GM12872 (cell line): ENCODE results near the gene ZNF692.

Source experiments
- TF ChIP-seq, protein P1 (sequence below): IDR thresholded peaks from 3 replicates; pipeline ENCODE4 v1.5.1; 2011; ENCODE audit warnings: low read depth, mild to moderate bottlenecking, low read length, moderate library complexity; ENCODE audit not compliant: insufficient read depth

ZNF692 gene

DNA sequence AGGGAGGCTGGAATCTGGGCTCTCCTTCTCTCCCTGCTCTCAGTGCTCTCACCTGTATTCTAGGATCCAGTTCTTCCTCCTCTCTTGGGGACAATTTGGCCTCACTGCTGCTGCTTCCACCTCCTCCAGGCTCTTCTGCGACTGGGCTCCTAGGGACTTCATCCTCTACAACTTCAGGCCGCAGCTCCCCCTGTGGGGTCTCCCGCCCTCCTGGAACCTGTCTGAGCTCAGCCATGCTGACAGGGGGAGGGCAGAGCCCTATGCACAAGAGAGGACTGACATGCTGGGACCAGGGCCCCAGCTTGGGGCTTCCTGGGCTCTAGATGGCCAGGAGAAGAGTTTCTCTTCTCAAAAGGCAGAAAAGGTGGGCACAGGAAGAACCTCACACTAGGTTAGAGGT is 34.2 kb downstream of the ZNF692 start:
- TF ChIP-seq, protein P1, sequence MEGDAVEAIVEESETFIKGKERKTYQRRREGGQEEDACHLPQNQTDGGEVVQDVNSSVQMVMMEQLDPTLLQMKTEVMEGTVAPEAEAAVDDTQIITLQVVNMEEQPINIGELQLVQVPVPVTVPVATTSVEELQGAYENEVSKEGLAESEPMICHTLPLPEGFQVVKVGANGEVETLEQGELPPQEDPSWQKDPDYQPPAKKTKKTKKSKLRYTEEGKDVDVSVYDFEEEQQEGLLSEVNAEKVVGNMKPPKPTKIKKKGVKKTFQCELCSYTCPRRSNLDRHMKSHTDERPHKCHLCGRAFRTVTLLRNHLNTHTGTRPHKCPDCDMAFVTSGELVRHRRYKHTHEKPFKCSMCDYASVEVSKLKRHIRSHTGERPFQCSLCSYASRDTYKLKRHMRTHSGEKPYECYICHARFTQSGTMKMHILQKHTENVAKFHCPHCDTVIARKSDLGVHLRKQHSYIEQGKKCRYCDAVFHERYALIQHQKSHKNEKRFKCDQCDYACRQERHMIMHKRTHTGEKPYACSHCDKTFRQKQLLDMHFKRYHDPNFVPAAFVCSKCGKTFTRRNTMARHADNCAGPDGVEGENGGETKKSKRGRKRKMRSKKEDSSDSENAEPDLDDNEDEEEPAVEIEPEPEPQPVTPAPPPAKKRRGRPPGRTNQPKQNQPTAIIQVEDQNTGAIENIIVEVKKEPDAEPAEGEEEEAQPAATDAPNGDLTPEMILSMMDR: no peak

- TF ChIP-seq, protein P1: no peak
Measured at GRCh38 chr1:248824301-248824700, 34.6 kb downstream of the ZNF692 start.

- TF ChIP-seq, protein P1: no peak
Measured at GRCh38 chr1:248823517-248824001, 35.3 kb downstream of the ZNF692 start.

DNA sequence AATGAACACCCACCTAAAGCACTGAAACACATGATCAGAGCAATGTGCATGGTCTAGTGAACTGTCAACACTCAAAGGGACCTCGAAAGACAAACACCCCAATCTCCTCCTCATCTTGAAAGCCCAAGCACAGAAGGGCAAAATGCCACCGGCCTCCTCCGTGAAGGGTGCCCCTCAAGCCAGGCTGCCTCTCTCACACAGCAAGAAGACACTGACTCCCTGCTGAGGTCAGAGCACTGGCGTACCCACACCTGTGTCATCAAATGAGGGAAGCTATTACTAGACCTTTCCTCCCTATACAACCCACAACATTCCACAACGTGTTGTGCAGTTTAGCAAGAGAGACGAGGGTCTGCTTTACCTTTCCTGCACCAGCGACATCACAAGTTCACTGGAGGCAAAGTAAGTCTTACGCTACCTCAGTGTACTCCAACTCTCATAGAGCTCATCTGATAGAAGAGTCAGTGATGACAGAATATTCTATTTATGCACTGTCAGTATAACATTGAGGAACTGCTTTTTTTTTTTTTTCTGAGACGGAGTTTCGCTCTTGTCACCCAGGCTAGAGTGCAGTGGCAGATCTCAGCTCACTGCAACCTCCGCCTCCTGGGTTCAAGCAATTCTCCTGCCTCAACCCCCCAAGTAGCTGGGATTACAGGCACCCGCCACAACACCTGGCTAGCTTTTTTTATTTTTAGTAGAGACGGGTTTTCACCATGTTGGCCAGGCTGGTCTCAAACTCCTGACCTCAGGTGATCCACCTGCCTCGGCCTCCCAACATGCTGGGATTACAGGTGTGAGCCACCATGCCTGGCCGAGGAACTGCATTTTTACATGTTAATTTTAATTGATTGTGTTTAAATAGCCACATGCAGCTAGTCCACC is 36.5 kb downstream of the ZNF692 start:
- TF ChIP-seq, protein P1: no peak

DNA sequence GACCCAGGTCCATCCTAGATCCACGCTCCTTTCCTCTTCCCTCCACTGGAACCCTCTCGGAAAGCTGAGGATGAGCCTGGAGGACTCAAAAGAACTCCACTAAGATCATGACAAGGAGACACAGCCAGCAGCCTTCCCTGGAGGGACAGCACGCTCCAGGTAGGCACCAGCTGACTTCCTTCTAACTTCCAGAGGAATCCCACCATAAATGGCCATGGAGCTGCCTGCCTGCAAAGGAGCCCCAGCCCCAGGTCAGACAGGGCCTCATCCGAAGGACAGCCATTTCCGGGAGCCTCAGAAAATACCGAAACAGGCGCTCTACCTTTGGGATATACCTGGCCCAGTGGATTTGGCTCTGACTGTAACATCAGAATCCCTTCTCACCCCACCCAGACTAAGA is 37.2 kb downstream of the ZNF692 start:
- TF ChIP-seq, protein P1: no peak

DNA sequence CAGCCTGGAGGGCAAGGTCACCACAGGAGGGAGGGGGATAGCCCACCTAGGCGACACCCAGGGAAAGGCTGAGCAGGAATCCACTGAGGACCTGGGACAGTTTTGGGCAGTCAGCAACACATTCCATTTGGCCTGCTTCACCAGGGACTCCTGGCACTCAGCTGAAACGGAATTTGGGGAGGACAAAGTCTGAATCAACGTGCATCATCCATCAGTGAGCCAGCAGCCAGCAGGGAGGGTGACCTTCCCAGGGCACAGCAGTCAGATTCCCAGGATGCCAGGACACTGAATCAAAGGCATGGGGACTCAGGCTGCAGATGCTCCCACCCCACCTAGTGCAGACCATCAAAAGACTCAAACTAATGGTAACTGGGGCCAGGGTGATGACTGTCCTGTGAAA is 37.8 kb downstream of the ZNF692 start:
- TF ChIP-seq, protein P1: no peak

- TF ChIP-seq, protein P1: no peak
Measured at GRCh38 chr1:248820041-248820585, 38.8 kb downstream of the ZNF692 start.
